Measurements from ENCODE around the gene CRYBG2. TPM values are rescaled to one million over a fixed set of nuclear protein-coding genes. Genes with fewer than 3 reads are reported as not detected.
"Not testable (repeated sequence)": the region's sequence is repeated elsewhere in the genome, so short reads cannot be mapped to it uniquely, and the experiment has no call there.

CRYBG2 gene
- total RNA-seq = 1 to 10 TPM; 5.7 to 8.6 TPM

- Mint-ChIP-seq H3K36me3 (no peaks in the 10 kb centered on the region), H3K4me3 (no peak within 1 kb of the TSS), H3K27me3 (no peaks in the 10 kb centered on the region), H3K9me3 (ENCODE audit: low read depth) (no peaks in the 10 kb centered on the region), H3K27ac (no peak within 1 kb of the TSS), H3K4me1 (peaks cover 22% of the 10 kb centered on the region)
- ATAC-seq = no peak
- DNase-seq = no peak
- CTCF ChIA-PET = interaction anchor here (0.9 to 2.3 kb wide), 6 partner anchors 10 to 63 kb away, joined by 3 to 15 read pairs (median 4); no protein-coding TSS in a partner anchor
Observed at GRCh38 chr1:26353976-26354820, at the start of gene CRYBG2. Gene CRYBG2, minus strand, starts transcription at chr1:26354130. Its CDS starts 7,473 bp downstream, at chr1:26346657.

DNA sequence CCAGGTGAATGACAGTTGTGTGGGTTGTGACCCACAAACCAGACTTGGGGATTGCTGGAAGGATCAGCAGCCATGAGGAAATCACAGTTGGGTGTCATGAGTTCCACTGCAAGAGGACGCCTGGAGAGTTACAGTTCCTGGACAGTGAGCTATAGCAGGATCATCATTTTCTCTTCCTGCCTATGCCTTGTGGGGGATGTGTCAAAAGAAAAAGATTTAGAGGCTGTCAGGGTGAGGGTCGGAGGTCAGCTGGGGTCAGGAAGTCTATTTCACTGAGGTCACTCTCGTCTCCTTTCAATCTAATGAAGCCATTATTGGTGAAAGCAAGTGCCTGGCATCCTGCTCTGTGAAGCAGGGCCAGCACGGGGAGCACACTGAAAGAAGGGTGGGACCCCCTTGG is 49.7 kb upstream of the CRYBG2 start:
- DNase-seq (no peak), ATAC-seq (no peak)
- CTCF ChIA-PET = interaction anchor here (0.9 kb wide), 1 partner anchor 13 kb away, joined by 3 read pairs; no protein-coding TSS in a partner anchor
- Mint-ChIP-seq H3K4me1 (peaks cover 3% of the 10 kb centered on the region), H3K36me3 (no peaks in the 10 kb centered on the region), H3K4me3 (no peak overlapping the region), H3K27ac (no peak overlapping the region), H3K27me3 (peaks cover 35% of the 10 kb centered on the region), H3K9me3 (ENCODE audit: low read depth) (no peaks in the 10 kb centered on the region)

DNA sequence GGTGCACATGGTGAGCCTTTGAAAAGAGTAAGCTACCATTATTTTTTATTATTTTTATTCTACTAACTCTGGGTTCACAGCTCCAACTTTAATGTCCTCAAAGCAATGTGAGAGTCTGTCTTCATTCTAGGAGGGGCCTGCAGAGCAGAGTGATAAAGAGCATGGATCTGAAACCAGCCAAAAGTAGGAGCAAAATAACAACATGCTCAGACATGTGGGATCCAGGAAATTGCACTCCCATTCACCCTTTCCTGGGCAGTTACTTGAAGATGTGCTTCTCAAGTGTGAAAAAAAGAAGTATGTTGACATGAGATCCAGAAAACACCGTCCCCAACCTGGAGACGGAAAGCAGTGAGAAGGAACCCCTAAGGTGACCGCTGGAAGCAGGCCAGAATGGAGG is 48.0 kb upstream of the CRYBG2 start:
- no peaks in the 10 kb centered on the region for H3K4me1 Mint-ChIP-seq
- DNase-seq (no peak), ATAC-seq (no peak)
- CTCF ChIA-PET = interaction anchor here (1.6 to 3.6 kb wide), 2 partner anchors 11 to 15 kb away, joined by 4 to 25 read pairs; no protein-coding TSS in a partner anchor
- no peak overlapping the region for H3K27ac Mint-ChIP-seq
- peaks cover 32% of the 10 kb centered on the region for H3K27me3 Mint-ChIP-seq
- H3K9me3 Mint-ChIP-seq (ENCODE audit: low read depth) = no peaks in the 10 kb centered on the region
- H3K4me3 Mint-ChIP-seq = no peak overlapping the region
- H3K36me3 Mint-ChIP-seq = no peaks in the 10 kb centered on the region

GRCh38 chr1:26399034-26399433 is 45.1 kb upstream of the CRYBG2 start:
- Mint-ChIP-seq H3K27ac (no peak overlapping the region), H3K36me3 (no peaks in the 10 kb centered on the region), H3K27me3 (peaks cover 20% of the 10 kb centered on the region), H3K9me3 (ENCODE audit: low read depth) (no peaks in the 10 kb centered on the region), H3K4me1 (peaks cover 5% of the 10 kb centered on the region), H3K4me3 (no peak overlapping the region)
- ATAC-seq = no peak
- no peak for DNase-seq
- CTCF ChIA-PET = interaction anchor here (1.6 to 13.6 kb wide), 5 partner anchors 18 to 229 kb away, joined by 5 to 180 read pairs (median 25); partner anchors contain the start of genes ZNF593 and ZNF683

DNA sequence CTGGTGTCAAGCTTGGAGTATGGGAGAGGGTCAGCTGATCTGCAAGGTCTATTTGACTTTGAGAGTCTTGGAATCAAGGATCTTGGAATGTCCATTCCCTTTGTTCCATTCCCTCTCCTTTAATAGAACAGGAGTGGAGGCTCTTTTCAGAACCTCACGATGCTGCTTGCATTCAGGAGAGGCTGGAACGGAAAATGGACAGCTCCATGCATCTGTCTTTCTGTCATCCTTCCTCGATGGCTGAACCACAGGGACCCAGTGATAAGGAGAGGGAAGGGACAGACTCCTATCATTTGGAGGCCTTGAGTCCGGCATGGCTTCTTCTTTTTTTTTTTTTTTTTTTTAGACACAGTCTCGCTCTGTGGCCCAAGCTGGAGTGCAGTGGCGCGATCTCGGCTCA is 41.8 kb upstream of the CRYBG2 start:
- Mint-ChIP-seq H3K4me1 (peaks cover 18% of the 10 kb centered on the region), H3K36me3 (no peaks in the 10 kb centered on the region), H3K27me3 (peaks cover 4% of the 10 kb centered on the region), H3K4me3 (no peak overlapping the region), H3K27ac (no peak overlapping the region), H3K9me3 (ENCODE audit: low read depth) (no peaks in the 10 kb centered on the region)
- ATAC-seq (no peak), DNase-seq (no peak)
- CTCF ChIA-PET = interaction anchor here (0.7 to 13.6 kb wide), 14 partner anchors 18 to 293 kb away, joined by 3 to 180 read pairs (median 11); partner anchors contain the start of genes C1orf232, CD52, CEP85 and ZNF593

DNA sequence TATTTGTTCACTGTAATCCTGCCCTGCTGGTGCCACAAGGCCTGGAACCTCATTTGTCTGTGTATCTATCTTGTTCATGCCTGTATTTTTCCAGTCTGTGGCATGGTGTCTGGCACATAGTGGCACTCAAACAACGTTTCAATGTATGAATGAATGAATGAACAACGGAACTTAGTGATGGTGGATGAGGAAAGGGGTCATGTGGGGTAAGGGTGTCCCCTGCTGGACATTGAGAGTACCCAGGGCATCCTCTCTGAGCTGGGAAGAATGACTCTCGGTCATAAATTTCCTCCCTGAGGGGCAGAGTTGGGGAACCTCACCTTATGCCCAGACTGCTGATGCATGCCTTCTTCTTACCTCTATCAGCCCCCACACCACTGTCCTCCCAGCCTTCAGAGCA is 37.5 kb upstream of the CRYBG2 start:
- Mint-ChIP-seq H3K27ac (peak overlapping the region; percentile 62), H3K4me3 (no peak overlapping the region), H3K9me3 (ENCODE audit: low read depth) (no peaks in the 10 kb centered on the region), H3K27me3 (peaks cover 4% of the 10 kb centered on the region), H3K36me3 (no peaks in the 10 kb centered on the region), H3K4me1 (peaks cover 55% of the 10 kb centered on the region)
- CTCF ChIA-PET = interaction anchor here (0.6 to 13.6 kb wide), 29 partner anchors 10 to 1686 kb away, joined by 3 to 180 read pairs (median 4); partner anchors contain the start of genes CD52, CEP85, CRYBG2 and SH3BGRL3
- DNase-seq (peak; percentile 78), ATAC-seq (peak; percentile 80)

DNA sequence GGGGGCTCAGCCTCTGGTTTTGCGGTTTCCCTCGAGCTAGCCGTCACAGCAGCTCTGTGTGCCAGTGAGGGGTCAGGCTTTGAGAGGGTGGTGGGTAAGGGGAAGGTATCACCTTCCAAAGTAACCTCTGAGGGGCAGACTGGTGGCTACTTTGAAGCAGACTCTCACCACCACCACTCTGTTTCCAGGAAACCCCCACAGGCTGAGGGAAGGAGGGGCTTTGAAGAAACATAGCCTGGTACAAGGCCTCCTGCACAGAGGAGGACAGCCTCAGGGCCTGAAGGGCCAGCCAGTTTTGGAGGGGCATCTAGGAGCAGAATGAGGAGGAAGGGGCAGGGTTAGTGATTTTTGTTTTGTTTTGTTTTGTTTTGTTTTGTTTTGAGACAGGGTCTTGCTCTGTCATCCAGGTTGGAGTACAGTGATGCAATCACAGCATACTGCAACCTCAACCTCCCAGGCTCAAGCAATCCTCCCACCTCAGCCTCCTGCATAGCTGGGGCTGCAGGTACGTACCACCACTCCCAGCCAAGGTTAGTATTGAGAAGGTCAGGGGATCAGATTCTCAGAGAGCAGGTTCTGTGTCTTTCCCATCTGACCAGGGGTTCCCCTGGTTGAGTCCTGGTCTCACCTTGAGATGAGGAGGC is 35.8 kb upstream of the CRYBG2 start:
- Mint-ChIP-seq H3K27me3 (no peaks in the 10 kb centered on the region), H3K4me1 (peaks cover 69% of the 10 kb centered on the region), H3K27ac (peak overlapping the region; percentile 84), H3K4me3 (no peak overlapping the region), H3K36me3 (no peaks in the 10 kb centered on the region), H3K9me3 (ENCODE audit: low read depth) (no peaks in the 10 kb centered on the region)
- peak; percentile 65 for DNase-seq
- peak; percentile 22 for ATAC-seq
- CTCF ChIA-PET = interaction anchor here (0.8 to 13.6 kb wide), 16 partner anchors 12 to 246 kb away, joined by 3 to 180 read pairs (median 10); partner anchors contain the start of genes C1orf232, CEP85, SH3BGRL3 and ZNF593

DNA sequence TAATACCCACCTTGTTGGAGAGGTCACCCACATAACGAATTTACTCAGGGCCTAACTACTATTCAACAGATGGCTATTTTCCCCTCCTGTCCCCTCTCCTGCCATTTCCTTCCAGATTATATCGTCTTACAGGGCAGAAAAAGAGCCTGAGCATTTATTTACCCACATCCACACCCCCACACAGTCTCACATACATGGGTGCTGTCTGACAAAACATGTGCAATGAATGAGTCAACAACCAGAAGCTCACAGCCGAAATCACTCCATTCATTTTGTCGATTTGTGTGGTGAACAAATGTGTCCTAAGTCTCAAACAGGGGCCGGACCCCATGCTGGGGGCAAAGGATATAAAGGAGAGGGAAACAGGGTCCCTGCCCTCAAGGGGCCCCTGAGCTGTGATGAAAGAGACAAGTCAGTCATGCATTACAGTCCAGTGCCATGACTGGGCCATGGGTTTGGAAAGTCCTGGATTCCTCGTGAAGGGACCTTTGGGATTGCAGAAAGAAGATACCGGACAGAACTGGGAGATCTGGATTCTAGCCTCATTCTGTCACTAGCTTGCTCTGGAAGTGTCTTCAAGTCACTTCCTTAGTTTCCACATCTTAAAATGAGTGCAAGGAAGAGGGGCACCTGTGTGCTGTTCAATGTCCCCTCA is 35.0 kb upstream of the CRYBG2 start:
- Mint-ChIP-seq H3K4me1 (peaks cover 77% of the 10 kb centered on the region), H3K27ac (peak overlapping the region; percentile 84), H3K27me3 (no peaks in the 10 kb centered on the region), H3K4me3 (no peak overlapping the region), H3K9me3 (ENCODE audit: low read depth) (no peaks in the 10 kb centered on the region), H3K36me3 (peaks cover 4% of the 10 kb centered on the region)
- DNase-seq (peak; percentile 50), ATAC-seq (peak; percentile 52)
- CTCF ChIA-PET = interaction anchor here (0.8 to 13.6 kb wide), 14 partner anchors 11 to 219 kb away, joined by 3 to 180 read pairs (median 6); partner anchors contain the start of genes C1orf232, CEP85, SH3BGRL3 and ZNF593

- ATAC-seq (no peak), DNase-seq (no peak)
- Mint-ChIP-seq H3K9me3 (ENCODE audit: low read depth) (no peaks in the 10 kb centered on the region), H3K4me1 (peaks cover 82% of the 10 kb centered on the region), H3K27ac (peak overlapping the region; percentile 62), H3K36me3 (peaks cover 4% of the 10 kb centered on the region), H3K4me3 (no peak overlapping the region), H3K27me3 (no peaks in the 10 kb centered on the region)
- CTCF ChIA-PET = interaction anchor here (1.1 to 13.6 kb wide), 7 partner anchors 9 to 112 kb away, joined by 3 to 180 read pairs (median 9); partner anchors contain the start of gene ZNF683
Observed at GRCh38 chr1:26387447-26387846, 33.5 kb upstream of the CRYBG2 start.

DNA sequence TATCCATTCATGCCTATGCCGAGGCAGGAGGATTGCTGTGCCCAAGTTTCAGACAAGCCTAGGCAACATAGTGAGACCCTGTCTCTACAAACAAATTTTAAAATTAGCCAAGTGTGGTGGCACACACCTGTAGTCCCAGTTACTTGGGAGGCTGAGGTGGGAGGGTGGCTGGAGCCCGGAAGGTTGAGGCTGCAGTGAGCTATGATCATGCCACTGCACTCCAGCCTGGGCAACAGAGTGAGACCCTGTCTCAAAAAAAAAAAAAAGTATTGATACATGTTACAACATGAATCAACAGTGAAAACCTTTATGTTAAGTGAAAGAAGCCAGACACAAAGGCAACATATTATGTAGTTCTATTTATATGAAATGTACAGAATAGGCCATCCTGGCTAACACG is 31.1 kb upstream of the CRYBG2 start:
- not testable (repeated sequence) for H3K27ac Mint-ChIP-seq; ATAC-seq; H3K27me3 Mint-ChIP-seq; DNase-seq; H3K9me3 Mint-ChIP-seq (ENCODE audit: low read depth); H3K4me3 Mint-ChIP-seq; H3K36me3 Mint-ChIP-seq
- H3K4me1 Mint-ChIP-seq = peaks cover 75% of the 10 kb centered on the region
- CTCF ChIA-PET = interaction anchor here (1.9 kb wide), 1 partner anchor 10 kb away, joined by 4 read pairs; no protein-coding TSS in a partner anchor

- H3K36me3 Mint-ChIP-seq = peaks cover 6% of the 10 kb centered on the region
- H3K4me3 Mint-ChIP-seq = peak overlapping the region; percentile 20
- peaks cover 70% of the 10 kb centered on the region for H3K4me1 Mint-ChIP-seq
- ATAC-seq (peak; percentile 51), DNase-seq (peak; percentile 56)
- peak overlapping the region; percentile 77 for H3K27ac Mint-ChIP-seq
- peaks cover 2% of the 10 kb centered on the region for H3K27me3 Mint-ChIP-seq
- no peaks in the 10 kb centered on the region for H3K9me3 Mint-ChIP-seq (ENCODE audit: low read depth)
- CTCF ChIA-PET = interaction anchor here (0.7 to 11.9 kb wide), 4 partner anchors 10 to 99 kb away, joined by 4 to 180 read pairs (median 4); no protein-coding TSS in a partner anchor
Observed at GRCh38 chr1:26384076-26384475, 30.1 kb upstream of the CRYBG2 start.

GRCh38 chr1:26378879-26379251 is 24.9 kb upstream of the CRYBG2 start:
- H3K27ac Mint-ChIP-seq = peak overlapping the region; percentile 87
- CTCF ChIA-PET = interaction anchor here (0.8 to 11.9 kb wide), 15 partner anchors 10 to 209 kb away, joined by 3 to 180 read pairs (median 7); partner anchors contain the start of genes CD52, CEP85, SH3BGRL3 and ZNF593
- peaks cover 2% of the 10 kb centered on the region for H3K27me3 Mint-ChIP-seq
- H3K4me3 Mint-ChIP-seq = peak overlapping the region; percentile 6
- H3K9me3 Mint-ChIP-seq (ENCODE audit: low read depth) = no peaks in the 10 kb centered on the region
- peaks cover 4% of the 10 kb centered on the region for H3K36me3 Mint-ChIP-seq
- ATAC-seq = no peak
- H3K4me1 Mint-ChIP-seq = peaks cover 70% of the 10 kb centered on the region
- DNase-seq = no peak

All from activated CD8-positive, alpha-beta memory T cell treated with anti-CD3 and anti-CD28 coated beads, Interleukin-2, amount 10 ng/mL, durations not matched to agents 7 days and 5 days (primary cell).